NCI-H460 (cell line): ENCODE data around the gene TEPSIN. TPM values are rescaled to one million over a fixed set of nuclear protein-coding genes. Genes with fewer than 3 reads are reported as not detected.
"Not testable (repeated sequence)": the region's sequence is repeated elsewhere in the genome, so short reads cannot be mapped to it uniquely, and the experiment has no call there.

Experiments used
- DNase-seq: peaks from one replicate; pipeline ENCODE4 v3.0.0-alpha.2; 2016; ENCODE audit warnings: low read depth; ENCODE audit errors: extremely low read depth
- total RNA-seq: library from RNA; depleted of rRNA; stranded (reverse); fragments of >200 nt; shearing (Covaris generic); gene quantifications from 2 replicates; pipeline ENCODE4 v1.2.3, GENCODE V29; 2014

TEPSIN gene
- total RNA-seq, 1 experiment from 2014 or later = 19.6 TPM

GRCh38 chr17:81238490-81238814 is 403 bp downstream of the TEPSIN start:
- no peak for DNase-seq

- DNase-seq = no peak
Observed at GRCh38 chr17:81237591-81238489, 1.0 kb downstream of the TEPSIN start.

GRCh38 chr17:81236784-81237183 is 2.1 kb downstream of the TEPSIN start:
- no peak for DNase-seq

- DNase-seq = no peak
Observed at GRCh38 chr17:81235822-81236740, 2.8 kb downstream of the TEPSIN start.

- no peak for DNase-seq
Observed at GRCh38 chr17:81234940-81235821, 3.7 kb downstream of the TEPSIN start.

GRCh38 chr17:81234506-81234855 is 4.4 kb downstream of the TEPSIN start:
- DNase-seq = no peak

- no peak for DNase-seq
Observed at GRCh38 chr17:81233811-81234505, 4.9 kb downstream of the TEPSIN start.

GRCh38 chr17:81233316-81233715 is 5.5 kb downstream of the TEPSIN start:
- no peak for DNase-seq

GRCh38 chr17:81232616-81233241 is 6.1 kb downstream of the TEPSIN start:
- DNase-seq = no peak

- DNase-seq = no peak
Observed at GRCh38 chr17:81231766-81232581, 6.9 kb downstream of the TEPSIN start.

- DNase-seq = no peak
Observed at GRCh38 chr17:81231121-81231645, 7.7 kb downstream of the TEPSIN start.

- DNase-seq = peak; percentile 26
Observed at GRCh38 chr17:81230043-81230820, 8.6 kb downstream of the TEPSIN start.

- DNase-seq = no peak
Observed at GRCh38 chr17:81229666-81229920, 9.3 kb downstream of the TEPSIN start.

GRCh38 chr17:81228834-81229665 is 9.8 kb downstream of the TEPSIN start:
- no peak for DNase-seq

- DNase-seq = no peak
Observed at GRCh38 chr17:81228420-81228819, 10.4 kb downstream of the TEPSIN start.

- DNase-seq = not testable (repeated sequence)
Observed at GRCh38 chr17:81227630-81228029, 11.2 kb downstream of the TEPSIN start.

- DNase-seq = no peak
Observed at GRCh38 chr17:81223762-81224130, 15.1 kb downstream of the TEPSIN start.
